HG03097 (cell line): ENCODE data around the gene NCKAP5.
A peak's percentile ranks its signal among the peaks of the same experiment; 100 is the strongest.

Source experiments
- ATAC-seq: cut with Tn5 transposase; IDR thresholded peaks from one replicate; pipeline ENCODE4 v1.9.1; 2021; ENCODE audit not compliant: unreplicated experiment, low FRiP score

Gene NCKAP5

DNA sequence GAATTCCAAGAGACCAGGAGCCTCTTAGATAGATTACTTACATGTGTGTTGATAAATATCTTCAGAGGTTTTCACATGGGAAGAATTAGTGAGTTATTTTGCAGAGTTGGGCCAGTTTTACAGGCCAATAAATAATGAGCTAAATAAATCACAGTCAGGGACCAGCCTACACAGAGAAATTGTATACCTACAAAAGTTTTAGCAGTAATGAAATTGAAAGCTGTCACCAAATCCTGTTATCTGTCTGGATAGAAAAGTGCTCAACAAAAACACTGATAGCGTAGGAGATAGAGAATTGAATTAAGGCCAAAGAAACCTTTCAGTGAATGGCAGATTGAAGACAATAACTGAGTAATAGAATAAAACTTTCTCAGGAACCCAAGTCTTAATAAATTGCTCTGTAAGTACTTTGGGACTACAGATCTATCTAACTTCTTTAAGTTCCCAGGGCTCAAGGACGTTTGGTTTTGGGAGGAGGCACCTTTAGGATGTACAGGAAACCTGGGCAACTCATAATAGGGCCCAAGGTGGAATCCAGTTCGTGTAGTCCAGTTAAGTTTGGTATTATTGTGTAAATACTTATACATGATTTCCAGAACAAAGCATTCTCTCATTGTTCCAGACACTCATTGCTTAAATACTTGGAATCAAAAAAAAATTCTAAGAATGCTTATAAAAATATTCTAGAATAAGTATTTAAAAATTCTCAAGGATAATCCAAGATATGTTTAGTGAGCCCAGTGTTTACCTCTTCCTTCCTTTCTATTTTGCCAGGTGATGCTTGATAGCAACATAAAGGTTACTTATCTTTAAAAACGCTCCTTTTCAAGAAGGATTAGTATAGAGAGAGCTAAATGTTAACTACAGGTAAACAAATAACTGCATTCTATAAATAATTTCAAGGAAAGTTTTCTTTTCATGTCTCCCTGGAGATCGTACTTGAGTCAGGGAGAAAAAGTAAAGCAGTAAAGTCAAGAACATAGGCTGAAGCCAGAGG lies 134.5 kb downstream of the NCKAP5 start:
- no peak for ATAC-seq

DNA sequence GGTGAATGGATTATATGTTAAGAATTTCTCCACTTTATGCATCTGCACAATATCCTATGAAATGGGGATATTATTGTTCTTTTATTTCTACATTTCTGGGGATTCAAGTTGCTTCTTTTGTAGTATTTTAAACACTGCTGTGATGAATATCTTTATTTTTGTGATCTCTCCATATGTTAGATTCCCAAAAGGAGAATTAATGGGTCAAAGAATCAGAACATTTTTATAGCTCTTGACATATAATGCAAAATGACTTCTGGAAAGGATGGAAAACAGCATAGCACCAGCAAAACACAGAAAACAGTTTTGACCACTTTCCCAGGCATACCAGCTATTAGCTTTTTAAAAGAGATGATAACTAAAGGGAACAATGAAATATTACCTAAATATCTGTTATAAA lies 135.5 kb downstream of the NCKAP5 start:
- ATAC-seq: no peak

DNA sequence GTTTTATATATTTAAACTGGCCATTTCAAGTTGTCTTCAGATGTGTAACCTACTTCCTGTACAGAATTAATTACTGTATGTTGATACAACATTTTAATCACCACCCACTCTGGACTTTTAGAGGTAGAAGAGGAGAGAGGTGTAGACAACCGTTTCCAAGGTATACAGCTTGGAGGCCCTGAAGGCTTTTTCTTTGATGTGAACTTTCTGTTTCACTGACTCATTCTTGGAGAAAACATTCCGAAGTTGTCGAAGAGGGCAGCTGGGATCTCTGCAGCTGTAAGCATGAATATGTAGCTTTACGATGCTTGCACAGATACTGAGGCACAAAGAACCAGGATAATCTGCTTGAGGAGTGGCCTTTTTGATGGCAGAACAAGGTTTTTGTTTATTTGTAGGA lies 137.0 kb downstream of the NCKAP5 start:
- no peak for ATAC-seq

DNA sequence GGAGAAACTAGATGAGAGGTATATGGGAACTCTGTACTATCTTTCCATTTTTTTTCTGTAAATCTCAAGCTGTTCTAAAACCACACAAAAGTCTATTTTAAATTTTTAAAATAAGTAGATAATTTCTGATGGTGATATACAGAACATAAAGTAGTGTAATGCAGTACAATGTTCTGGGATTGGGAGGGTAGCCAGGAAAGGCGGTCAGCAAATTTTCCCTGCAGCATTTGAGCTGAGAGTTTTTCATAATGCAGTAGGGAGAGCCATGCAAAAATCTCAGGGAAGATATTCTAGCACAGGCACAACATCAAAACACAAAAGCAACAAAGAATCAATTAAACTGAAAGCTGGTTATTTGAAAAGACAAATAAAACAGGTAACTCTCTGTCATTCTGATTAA lies 141.5 kb downstream of the NCKAP5 start:
- no peak for ATAC-seq

DNA sequence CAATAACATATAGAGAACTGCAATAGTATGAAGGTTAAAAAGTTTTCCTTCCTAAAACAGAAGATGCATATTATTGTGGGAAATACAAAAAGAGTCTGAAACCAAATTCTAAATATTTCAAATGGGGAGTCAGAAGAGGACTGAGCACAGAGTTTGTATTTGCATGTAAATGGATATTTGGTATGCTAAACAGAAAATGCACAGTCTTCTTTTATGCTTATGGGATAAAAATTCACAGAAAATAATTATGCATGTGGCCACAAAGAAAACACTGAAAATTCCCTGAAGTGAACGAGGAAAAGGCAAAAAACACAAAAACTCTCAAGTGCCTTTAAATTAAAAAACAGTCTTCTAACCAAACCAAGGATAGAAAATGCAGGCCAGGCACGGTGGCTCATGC lies 142.7 kb downstream of the NCKAP5 start:
- ATAC-seq: no peak

DNA sequence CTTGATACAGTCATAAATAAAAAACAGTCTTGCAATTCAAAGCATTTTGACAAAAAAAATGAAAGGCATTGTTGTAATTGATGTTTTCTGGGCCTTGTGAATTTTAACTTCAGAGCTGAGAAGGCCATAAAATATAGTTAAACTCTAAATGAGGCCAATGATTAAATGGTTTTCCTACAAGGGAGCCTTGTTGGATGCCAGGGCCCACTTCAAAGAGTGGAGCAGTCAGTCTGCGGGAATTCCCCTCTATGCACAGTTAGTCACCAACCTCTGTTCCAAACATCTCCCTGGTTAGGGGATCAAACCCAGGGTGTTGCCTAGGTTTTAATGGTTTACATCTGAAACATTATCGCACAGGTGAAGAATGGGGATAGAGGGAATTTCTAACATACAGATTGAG lies 143.4 kb downstream of the NCKAP5 start:
- no peak for ATAC-seq

DNA sequence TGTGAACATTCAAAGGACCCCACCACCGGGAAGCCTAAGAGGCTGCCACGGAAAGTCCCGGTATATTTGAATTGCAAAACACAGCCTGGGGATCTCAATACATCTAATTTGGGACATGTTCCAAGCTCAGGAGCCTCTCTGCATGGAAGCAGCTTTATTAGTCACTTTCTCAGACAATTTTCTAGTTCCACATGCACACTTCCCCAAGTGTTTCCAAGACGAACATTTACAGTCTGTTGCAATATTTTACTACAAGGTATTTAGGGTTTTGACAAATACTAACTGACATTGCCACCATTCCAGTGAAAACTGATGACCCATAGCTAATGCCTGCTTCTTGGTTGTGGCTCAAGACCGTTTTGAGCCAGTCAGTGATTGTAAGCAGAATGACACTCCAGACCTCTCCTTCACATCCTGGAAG lies 145.3 kb downstream of the NCKAP5 start:
- no peak for ATAC-seq

DNA sequence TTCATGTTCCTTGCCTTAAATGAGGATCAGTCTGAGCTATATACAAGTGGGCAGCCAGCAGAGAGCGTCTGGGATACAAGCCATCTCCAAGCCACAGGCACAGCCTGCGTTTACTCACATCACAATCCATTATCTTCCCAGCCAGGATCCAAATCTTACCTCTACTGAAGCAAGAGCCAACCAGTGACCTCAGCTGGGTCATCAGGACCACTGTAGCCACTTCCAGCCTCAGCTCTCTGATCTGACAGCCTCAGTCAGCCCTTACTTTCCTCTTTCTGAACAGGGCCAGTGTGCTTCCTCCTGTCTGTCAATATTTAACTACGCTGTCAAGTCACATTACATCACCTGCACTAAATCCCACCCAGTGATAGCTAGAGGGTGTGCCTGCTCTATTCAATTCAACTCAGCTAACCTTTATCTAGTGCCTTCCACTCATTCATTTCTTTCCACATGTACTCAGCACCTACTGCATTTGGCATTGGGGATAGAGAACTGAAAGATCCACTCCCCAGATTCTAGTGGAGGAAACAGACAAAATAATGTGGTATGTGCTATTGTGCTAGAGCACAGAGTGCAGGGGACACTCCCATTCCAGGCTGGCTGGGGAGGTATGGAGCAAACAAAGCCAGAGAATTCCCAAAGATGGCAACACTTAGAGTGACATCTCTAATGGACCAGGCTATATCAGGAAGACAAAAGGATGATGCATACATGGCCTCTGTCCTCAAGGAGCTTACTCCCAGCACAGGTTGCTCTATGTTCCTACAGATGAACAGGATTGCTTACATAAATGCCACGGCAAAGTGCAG lies 146.5 kb downstream of the NCKAP5 start:
- ATAC-seq: peak; percentile 99

DNA sequence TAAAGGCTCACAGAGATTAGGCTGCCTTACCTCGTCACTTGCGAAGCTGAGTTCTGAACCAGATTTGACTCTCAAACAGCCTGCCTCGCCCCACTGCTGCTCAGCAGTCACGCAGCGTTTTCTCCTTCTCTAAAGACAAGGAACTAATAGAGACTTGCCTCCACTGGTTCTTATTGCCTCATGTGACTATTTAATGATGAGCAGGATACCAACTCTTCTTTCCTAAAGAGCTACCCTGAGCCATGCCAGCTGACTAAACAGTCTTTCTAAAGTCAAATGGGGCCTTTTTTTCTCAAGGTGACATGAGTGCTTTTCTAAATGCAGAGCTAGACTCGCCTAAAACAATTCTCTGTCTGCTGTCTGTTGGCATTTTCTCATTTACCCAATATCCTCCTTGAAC lies 147.5 kb downstream of the NCKAP5 start:
- ATAC-seq: no peak

DNA sequence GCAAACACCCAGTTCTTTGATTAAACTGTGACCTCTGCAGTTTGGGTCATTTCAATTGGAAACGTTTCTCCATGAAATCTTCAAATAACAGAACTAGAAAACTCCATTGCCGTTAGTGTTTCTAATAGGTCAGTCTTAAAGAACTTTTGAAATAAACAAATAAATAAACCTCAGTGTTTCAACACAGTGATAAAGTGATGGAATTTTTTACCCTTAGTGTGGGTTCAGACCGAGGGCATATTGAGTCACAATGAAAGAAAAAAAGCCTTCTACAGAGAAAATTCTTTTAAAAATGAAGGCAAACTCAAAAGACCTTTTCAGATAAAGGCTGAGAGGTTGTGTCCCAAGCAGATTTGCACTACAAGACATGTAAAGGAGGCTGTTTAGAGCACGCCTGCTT lies 149.6 kb downstream of the NCKAP5 start:
- no peak for ATAC-seq

DNA sequence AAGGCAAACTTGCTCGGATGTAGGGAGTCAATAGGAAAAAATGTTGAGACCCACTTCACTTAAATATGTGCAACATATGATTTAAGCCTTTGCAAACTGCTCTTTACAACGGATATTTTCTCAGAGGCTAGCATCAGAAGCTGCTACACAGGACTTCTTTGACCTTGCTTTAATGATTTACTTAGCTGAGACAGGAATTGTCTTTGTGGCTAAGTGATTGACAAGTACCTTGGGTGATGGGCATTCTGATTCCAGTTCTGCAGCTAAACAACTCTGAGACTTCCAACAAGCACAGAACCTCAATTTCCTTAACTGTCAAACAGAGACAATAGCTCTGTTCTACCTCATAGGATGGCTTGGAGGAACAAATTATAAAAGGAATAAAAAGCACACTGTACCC lies 150.2 kb downstream of the NCKAP5 start:
- ATAC-seq: no peak

DNA sequence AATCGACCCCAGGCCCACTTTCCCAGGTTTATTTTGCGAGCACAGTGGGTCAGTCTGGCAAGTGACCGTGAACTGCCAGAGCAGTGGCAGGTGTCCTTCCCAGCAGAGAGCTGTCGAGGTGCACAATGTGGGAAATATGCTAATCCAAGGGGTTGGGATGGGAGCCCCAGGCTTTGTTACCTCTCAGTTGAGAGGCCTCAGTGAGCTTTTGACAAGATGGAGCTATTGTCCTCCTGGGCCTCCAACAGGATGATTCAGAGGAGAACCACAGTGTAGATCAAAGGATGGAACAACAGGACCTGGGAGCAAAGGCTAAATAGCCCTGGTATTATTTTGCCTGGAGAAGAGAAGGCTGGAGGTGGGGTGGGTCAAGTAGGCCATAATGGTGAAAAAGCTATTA lies 150.8 kb downstream of the NCKAP5 start:
- ATAC-seq: no peak

DNA sequence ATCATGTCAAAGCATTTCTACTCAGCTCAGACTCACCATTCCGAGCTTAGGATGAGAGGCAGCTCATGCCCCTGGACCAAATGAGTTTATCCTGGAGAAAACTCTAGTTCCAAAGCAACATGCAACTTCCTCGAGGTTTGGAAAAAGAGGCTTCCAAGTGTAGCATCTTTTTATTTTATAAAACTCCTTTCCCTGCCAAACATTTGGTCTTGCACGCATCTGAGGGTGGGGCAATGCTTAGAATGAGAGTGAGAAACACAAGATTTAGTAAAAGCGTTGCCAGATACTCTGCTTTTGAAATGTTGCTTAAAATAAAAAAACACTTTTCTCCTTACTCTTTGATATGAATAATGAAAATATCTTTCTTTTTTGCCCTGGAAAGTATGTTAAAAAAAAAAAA lies 151.5 kb downstream of the NCKAP5 start:
- ATAC-seq: no peak

DNA sequence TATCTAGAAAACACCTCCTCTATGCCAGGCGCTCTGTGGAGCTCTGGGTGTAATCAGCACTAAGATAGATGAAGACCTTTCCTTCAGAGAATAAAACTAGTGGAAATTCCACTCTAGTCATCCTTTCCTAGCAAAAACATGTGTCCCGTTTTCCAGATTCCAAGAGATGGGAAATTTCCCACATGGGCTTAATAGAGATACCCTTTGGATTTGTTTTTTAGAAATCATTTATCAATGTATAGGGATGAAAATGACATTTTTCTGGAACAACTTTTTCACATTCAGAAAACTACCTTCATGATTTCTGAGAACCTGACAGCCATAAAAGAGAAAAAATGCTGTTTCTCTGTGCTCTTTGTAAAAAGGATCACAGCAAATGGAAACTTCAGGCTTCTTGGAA lies 152.1 kb downstream of the NCKAP5 start:
- ATAC-seq: no peak

DNA sequence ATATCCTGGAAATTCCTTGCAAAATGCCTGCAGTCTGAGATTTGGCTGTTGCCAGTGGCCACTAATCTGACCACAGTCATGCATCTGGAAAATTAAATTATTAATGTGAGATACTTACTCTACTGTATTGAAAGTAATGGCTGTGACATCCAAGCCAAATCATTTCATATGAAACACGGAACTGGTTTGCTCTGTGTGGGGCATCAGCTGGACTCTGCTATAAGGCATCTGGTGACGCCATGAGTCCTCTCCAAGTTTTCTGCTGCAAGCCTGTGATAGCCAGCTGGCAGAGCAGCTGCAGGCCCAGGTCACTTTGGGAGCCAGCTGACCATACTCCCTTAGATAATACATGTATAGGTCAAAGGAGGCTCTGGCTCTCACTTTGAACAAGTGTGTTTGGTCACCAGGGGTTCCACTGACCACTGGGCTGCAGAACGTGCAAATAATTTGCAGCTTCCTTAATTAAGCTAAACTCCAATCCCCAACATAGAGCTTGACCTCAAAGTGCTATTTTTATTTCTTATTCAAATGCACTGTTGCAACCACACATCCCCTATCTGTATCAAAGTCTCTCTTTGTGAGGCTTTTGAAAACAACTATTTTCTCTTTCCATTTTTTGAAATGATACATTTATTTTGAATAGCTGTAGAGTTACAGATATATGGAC lies 152.9 kb downstream of the NCKAP5 start:
- no peak for ATAC-seq

DNA sequence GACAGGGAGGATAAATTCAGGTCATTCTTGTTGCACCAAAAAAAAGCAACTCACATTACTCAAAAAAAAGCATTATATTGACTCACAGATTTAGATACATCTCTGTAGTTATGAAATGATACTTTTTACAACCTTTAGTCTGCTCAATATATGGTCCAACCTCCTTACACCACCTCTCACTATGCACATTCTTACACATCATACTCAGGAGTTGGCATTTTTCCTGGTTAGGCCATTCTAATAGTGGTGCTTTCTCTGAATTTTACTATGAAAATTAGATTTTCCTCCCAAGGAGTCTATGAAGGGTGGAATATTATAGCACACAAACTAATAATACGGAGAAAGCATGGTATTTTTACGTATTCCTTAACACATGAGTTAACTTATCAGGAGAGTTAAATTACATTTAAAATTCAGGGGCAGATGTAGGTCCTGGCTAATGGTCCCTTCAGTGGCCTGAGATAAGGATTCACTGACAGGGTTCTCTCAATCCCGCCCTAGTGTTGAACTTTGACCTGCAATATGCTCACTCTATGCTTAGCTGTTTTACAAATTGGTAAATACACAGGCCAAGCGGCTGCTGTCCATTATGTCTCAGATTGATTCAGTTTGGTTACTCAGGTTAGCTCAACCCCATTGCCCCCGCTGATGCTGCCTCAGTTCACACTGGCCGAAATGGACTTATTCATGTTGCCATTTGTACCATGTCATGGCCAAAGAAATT lies 153.6 kb downstream of the NCKAP5 start:
- no peak for ATAC-seq

DNA sequence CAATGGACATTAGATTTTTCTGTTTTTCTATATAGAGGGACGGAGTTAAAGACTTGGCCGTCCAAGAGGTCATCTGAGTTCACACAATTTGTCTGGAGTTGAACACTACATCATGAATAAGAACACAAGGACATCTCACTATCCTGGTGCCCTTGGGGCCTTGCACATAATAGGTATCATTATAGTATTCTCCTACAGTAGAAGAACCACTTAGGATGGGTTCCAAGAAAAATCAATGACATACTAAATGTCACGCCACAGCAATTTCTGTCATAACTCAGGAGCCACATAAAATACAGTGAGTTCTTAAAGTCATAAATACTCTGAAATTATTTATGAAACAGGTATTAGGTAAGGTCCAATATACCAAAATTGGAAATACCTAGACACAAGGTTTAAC lies 154.4 kb downstream of the NCKAP5 start:
- ATAC-seq: no peak

DNA sequence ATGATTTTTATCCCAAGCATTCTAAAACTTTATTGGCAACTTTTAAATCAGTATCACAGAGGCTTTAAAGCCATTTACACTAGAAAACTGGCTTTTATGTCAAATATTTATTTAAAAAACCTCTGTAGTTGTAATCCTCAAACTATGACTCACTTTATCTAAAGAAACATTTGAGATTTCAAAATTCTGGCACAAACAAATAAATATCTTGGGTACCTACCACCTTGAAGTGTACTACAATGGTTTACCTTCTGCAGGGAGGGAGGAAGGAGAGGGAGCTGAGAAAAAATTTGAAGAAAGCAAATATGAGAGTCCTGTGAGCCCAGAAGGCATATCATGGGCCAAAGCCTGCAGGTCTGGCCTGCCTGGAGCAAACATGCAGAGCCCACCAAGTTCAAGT lies 155.6 kb downstream of the NCKAP5 start:
- ATAC-seq: no peak

DNA sequence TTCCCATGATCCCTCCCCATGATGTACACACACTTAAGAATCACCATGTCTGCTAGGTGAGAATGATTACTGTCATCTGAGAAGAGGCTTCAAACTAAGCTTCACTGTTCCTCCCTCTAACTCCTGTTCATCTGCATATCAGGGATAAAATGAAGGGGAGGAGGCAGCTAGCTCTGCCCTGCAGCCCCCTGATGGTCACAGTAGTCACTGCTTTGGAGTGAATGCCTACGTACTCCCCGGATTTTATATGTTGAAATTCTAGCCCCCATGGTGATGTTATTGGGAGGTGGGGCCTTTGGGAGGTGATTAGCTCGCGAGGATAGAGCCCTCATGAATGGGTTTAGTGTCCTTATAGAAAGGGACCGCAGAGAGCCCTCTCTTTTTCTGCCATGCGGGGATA lies 156.4 kb downstream of the NCKAP5 start:
- ATAC-seq: no peak

DNA sequence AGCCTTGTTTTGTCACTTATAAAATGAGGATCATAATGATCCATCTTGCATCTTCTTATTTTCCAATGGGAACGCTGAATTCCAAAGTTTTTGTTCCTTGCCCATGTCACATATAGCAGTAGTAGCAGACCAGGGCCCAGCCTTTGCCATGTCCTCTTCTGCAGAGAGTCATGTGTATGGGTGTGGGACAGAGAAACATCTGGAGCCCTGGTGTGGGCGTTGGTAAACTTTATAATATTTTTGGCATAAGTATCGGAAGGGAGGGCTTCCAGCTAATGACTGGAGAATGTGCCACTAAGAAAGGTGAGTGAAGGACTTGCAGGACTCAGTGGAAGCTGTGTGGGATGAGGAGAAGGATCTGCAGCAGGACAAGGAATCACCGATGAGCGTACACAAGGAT lies 157.2 kb downstream of the NCKAP5 start:
- ATAC-seq: no peak
